Activated CD4-positive, alpha-beta T cell treated with anti-CD3 and anti-CD28 coated beads, Interleukin-2, amount 10 ng/mL, durations not matched to agents 24 days and 14 days (primary cell): ENCODE measurements around the gene FKBP1A. TPM values are rescaled to one million over a fixed set of nuclear protein-coding genes. Genes with fewer than 3 reads are reported as not detected.
A peak's percentile ranks its signal among the peaks of the same experiment; 100 is the strongest.
"Not testable (repeated sequence)": the region's sequence is repeated elsewhere in the genome, so short reads cannot be mapped to it uniquely, and the experiment has no call there.

Source experiments
- DNase-seq: peaks from one replicate; pipeline ENCODE4 v3.0.0; 2022
- H3K27ac Mint-ChIP-seq: one replicate; pipeline ENCODE4 v1.8.0; 2022; ENCODE audit warnings: mild to moderate bottlenecking, mixed read lengths
- H3K27me3 Mint-ChIP-seq: one replicate; pipeline ENCODE4 v1.8.0; 2022; ENCODE audit warnings: mixed read lengths
- H3K36me3 Mint-ChIP-seq: one replicate; pipeline ENCODE4 v1.8.0; 2022; ENCODE audit warnings: low read depth, mild to moderate bottlenecking, mixed read lengths
- H3K4me1 Mint-ChIP-seq: one replicate; pipeline ENCODE4 v1.8.0; 2021; ENCODE audit warnings: mixed read lengths
- H3K4me3 Mint-ChIP-seq: one replicate; pipeline ENCODE4 v1.8.0; 2022; ENCODE audit warnings: mild to moderate bottlenecking, moderate library complexity, mixed read lengths
- H3K9me3 Mint-ChIP-seq: one replicate; pipeline ENCODE4 v1.8.0; 2021; ENCODE audit warnings: mixed read lengths
- intact Hi-C: fragments of 100-400 bp; cut with micrococcal nuclease; formaldehyde crosslinking; loops from one replicate; pipeline ENCODE4 v1.15.1; 2023
- total RNA-seq: library from RNA; stranded (reverse); gene quantifications from 2 replicates; pipeline ENCODE4 v1.2.3, GENCODE V29; 2022

The FKBP1A gene
- total RNA-seq, 1 donor from 2014 or later = 292 TPM

DNA sequence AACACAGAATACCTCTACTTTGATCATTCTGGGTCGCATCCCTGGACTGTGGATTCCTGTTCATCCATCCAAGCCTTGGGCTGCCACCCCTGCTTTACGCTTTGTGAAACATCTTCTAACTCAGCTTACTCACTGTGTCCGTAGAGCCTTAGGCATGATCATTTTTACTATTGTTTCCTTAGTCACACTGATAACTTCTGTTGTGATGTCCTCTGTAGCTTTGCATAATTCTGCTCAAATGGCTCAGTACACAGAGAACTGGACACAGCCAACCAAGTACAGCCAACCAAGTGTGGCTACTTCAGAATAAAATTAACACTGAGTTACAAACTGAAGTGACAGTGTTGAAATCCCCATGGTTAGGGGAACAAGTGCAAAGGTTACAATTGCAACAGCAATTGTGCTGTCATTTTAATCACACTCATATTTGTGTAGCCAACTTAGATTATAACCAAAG, 8.6 kb upstream of the FKBP1A start:
- H3K4me3 Mint-ChIP-seq = no peak overlapping the region
- no peak overlapping the region for H3K27ac Mint-ChIP-seq
- peaks cover 10% of the 10 kb centered on the region for H3K4me1 Mint-ChIP-seq
- DNase-seq = no peak
- intact Hi-C loops = no loop called here
- peaks cover 22% of the 10 kb centered on the region for H3K9me3 Mint-ChIP-seq
- no peaks in the 10 kb centered on the region for H3K36me3 Mint-ChIP-seq
- H3K27me3 Mint-ChIP-seq = peaks cover 6% of the 10 kb centered on the region

DNA sequence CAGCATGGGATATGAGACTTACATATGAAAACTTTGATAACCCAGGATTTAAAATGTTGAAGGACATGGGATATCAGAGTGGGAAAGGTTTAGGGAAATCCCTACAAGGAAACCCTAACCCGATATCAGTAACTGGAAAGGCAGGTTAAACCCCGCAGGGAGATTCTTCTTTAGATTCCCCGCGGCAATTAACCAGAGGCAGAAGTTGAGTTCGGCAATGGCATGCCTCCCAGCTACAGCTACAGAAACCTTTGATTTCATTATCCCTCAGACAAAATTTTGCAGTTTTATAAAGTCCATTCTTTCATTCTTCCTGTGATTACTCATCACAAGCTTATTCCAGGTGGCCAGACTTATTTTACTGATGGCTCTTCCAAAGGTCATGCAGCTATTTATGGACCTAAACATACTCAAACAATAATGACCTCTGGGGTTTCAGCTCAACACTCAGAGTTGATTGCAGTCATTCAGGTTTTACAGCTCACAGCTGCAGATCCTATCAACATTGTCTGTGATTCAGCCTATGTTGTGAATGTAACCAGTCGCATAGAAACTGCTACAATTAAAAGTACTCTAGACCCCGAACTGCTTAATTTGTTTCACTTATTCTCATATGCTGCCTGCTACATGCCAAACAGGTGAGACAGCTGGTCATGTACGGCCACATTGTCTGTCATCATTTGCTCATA, 7.0 kb upstream of the FKBP1A start:
- H3K36me3 Mint-ChIP-seq, H3K4me3 Mint-ChIP-seq, H3K27me3 Mint-ChIP-seq, intact Hi-C loops, H3K27ac Mint-ChIP-seq, DNase-seq: not testable (repeated sequence)
- peaks cover 22% of the 10 kb centered on the region for H3K9me3 Mint-ChIP-seq
- peaks cover 12% of the 10 kb centered on the region for H3K4me1 Mint-ChIP-seq

DNA sequence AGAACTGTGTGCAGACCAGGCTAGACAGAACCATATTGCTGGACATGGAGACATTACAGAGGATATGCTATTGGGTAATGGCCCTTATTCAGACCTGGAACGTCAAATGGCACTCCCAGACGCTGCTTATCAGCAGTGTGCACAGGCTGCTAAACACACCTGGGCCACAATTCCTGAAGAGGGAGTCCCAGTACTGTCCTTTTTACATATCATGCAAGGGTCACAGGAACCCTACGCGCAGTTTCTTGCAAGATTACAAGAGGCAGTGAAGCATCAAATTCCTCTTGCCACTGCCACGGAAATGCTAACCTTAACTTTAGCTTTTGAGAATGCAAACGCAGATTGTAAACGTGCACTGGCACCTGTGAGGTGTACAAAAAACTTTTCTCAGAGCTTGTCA, 5.3 kb upstream of the FKBP1A start:
- H3K27me3 Mint-ChIP-seq, H3K4me3 Mint-ChIP-seq, intact Hi-C loops, DNase-seq, H3K36me3 Mint-ChIP-seq, H3K27ac Mint-ChIP-seq: not testable (repeated sequence)
- Mint-ChIP-seq H3K4me1 (peaks cover 20% of the 10 kb centered on the region), H3K9me3 (peaks cover 17% of the 10 kb centered on the region)

DNA sequence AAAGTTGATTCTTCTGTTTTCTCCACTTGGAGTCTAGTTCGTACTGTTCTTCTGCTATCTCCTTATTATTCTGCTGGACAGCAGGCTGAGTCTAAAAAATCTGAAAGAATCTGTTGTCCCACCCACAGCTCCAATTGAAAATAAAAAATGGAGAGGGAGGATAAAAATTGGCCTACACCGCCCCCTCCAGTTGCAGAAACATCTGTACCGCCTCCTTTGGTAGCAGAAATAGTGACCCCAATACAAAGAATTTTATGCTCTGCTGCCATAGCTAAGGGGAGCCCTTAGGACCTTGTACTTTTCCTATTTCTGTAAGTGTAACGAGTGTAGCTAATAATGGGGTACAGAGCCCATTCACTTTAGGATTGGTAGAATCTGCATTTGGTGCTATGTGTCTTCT, 4.9 kb upstream of the FKBP1A start:
- no peak overlapping the region for H3K27ac Mint-ChIP-seq
- peaks cover 15% of the 10 kb centered on the region for H3K9me3 Mint-ChIP-seq
- no peaks in the 10 kb centered on the region for H3K36me3 Mint-ChIP-seq
- peaks cover 3% of the 10 kb centered on the region for H3K27me3 Mint-ChIP-seq
- peaks cover 21% of the 10 kb centered on the region for H3K4me1 Mint-ChIP-seq
- no peak overlapping the region for H3K4me3 Mint-ChIP-seq
- DNase-seq = no peak
- intact Hi-C loops = no loop called here

DNA sequence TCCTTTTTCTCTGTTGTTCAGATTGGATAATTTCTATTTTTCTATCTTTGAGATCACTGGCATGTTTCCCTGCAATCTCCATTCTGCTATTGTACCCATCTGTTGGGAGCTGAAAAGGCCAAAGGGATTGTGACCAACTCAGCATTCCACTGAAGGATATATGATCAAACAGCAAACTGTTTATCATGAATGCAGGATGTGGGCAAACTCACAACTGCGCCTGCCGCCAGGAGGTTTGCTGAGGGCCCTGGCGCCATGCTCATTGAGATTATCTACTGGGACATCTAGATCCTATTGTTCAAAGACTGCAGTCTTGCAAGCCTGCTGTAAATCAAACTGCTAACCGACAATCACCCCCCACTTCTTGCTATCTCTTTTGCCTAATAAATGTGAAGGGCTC, 3.8 kb upstream of the FKBP1A start:
- peaks cover 9% of the 10 kb centered on the region for H3K9me3 Mint-ChIP-seq
- intact Hi-C loops = no loop called here

DNA sequence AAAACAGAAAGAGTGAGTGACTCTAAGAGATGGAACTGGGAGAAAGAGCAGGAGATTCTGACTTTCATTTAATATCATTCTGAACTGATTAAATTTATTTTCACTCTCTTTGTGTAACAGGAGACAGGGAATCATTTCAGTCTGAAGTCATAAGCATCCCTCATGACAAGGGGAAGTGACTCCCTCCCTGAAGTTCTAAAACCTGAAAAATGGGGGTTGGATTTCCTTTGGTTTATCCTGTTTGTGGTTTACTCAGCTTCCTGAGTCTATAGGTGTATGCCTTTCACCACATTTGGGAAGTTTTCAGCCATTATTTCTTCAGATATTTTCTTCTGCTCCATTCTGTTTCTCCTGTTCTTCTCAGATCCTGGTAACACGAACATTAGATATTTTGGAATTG, 3.4 kb upstream of the FKBP1A start:
- intact Hi-C loops = no loop called here
- Mint-ChIP-seq H3K4me3 (no peak overlapping the region), H3K9me3 (peaks cover 9% of the 10 kb centered on the region), H3K36me3 (peaks cover 6% of the 10 kb centered on the region), H3K4me1 (peaks cover 22% of the 10 kb centered on the region), H3K27me3 (peaks cover 3% of the 10 kb centered on the region), H3K27ac (no peak overlapping the region)
- no peak for DNase-seq

More for the DNA sequence above, 3.8 kb upstream of the FKBP1A start:
- peaks cover 19% of the 10 kb centered on the region for H3K4me1 Mint-ChIP-seq
- DNase-seq = no peak
- peaks cover 3% of the 10 kb centered on the region for H3K36me3 Mint-ChIP-seq
- H3K4me3 Mint-ChIP-seq = no peak overlapping the region
- H3K27ac Mint-ChIP-seq = no peak overlapping the region
- peaks cover 3% of the 10 kb centered on the region for H3K27me3 Mint-ChIP-seq

DNA sequence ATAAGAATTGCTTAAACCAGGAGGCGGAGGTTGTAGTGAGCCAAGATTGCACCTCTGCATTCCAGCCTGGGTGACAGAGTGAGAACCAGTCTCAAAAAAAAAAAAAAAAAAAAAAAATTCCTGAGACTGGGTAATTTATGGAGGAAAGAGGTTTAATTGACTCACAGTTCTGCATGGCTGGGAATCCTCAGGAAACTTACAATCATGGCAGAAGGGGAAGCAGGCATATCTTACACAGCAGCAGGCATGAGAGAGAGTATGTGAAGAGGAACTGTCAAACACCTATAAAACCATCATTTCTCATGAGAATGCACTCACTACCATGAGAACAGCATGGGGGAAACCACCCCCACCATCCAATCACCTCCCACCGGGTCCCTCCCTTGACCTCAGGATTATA, 1.8 kb upstream of the FKBP1A start:
- no peak for DNase-seq
- intact Hi-C loops = loop anchor here (5.0 kb wide), 1 partner anchor 167 kb away; the partner anchor contains the start of gene RAD21L1
- peaks cover 9% of the 10 kb centered on the region for H3K9me3 Mint-ChIP-seq

DNA sequence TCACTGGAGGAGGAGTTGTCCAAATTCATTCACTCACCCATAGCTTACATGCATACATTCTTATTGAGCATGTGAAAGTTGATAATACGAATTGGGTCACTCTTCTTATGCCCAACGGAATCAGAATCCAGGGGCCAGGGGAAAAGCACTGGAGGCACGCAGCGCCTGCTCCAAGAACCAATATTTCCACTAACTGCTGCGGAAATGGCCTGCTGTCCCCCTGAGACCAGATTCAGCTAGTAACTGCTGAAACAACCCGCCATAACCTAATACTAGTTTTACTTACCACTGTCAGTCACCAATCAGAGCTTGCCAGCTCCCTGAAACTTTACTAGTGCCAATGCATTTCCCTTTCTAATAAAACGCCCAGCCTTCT, 641 bp upstream of the FKBP1A start:
- peaks cover 46% of the 10 kb centered on the region for H3K4me1 Mint-ChIP-seq
- H3K27me3 Mint-ChIP-seq = peaks cover 3% of the 10 kb centered on the region
- peaks cover 22% of the 10 kb centered on the region for H3K36me3 Mint-ChIP-seq
- intact Hi-C loops = loop anchor here (1.0 to 5.0 kb wide), 6 partner anchors 36 to 275 kb away; partner anchors contain the start of genes NSFL1C, PSMF1 and RAD21L1
- H3K9me3 Mint-ChIP-seq = peaks cover 9% of the 10 kb centered on the region
- no peak for DNase-seq
- H3K4me3 Mint-ChIP-seq = peak overlapping the region; percentile 79
- peak overlapping the region; percentile 90 for H3K27ac Mint-ChIP-seq

More for the DNA sequence above, 1.8 kb upstream of the FKBP1A start:
- Mint-ChIP-seq H3K4me1 (peaks cover 36% of the 10 kb centered on the region), H3K4me3 (no peak overlapping the region), H3K36me3 (peaks cover 15% of the 10 kb centered on the region), H3K27ac (no peak overlapping the region), H3K27me3 (peaks cover 3% of the 10 kb centered on the region)

DNA sequence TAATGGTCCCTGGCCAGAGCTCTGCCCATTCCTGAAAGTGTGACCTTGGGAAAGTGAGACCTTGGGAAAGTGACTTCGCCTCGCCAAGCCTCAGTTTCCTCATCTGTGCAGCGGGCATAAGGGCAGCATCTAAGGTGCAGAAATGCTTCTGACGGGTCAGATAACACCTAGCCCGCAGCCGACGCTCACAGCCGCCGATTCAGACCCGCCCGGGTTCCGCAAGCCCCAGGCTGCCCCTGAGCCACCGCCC, 486 bp downstream of the FKBP1A start:
- Mint-ChIP-seq H3K9me3 (peaks cover 9% of the 10 kb centered on the region), H3K36me3 (peaks cover 27% of the 10 kb centered on the region), H3K27ac (peak overlapping the region; percentile 84), H3K27me3 (peaks cover 3% of the 10 kb centered on the region), H3K4me3 (peak overlapping the region; percentile 79), H3K4me1 (peaks cover 55% of the 10 kb centered on the region)
- intact Hi-C loops = loop anchor here (5.0 kb wide), 1 partner anchor 165 kb away; the partner anchor contains the start of gene RAD21L1
- no peak for DNase-seq

DNA sequence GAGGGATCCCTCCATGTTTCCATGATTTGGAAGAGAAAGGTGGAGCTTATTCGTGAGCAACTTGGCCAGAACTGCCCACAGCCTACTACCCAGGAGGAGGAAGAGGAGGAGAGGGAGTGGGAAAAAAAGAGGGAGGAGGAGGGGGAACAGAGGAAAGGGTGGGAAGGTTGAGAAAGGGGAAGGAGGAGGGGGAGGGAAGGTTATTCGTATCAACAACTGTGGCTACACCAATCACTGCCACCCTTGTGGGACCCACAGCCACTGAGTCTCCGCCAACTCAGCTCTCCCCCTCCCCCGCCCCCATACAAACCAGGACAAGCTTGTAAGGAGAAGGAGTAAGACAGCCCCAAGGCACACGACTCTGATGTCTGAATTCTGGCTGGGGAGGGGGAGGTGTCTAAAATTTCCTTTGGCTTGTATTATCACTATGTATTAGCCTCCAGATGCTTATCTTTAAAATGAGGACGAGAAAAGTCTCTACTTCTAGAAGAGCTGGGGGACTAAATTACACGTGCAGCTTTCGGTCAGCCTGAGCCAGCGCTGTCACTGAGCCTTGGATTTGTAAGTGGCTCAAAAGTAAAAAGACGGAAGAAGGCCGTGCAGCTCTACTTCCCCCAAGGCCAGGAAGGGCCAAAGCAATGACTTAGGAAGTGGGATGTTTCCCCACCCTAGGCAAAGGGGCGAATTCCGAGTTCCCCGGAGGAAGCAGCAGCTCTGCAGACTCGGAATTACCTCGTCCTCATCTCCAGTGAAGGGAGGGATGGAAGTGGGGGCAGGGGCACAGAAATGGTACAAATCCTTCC, 1.0 kb downstream of the FKBP1A start:
- intact Hi-C loops = loop anchor here (5.0 kb wide), 1 partner anchor 165 kb away; the partner anchor contains the start of gene RAD21L1
- peak overlapping the region; percentile 79 for H3K4me3 Mint-ChIP-seq
- peaks cover 4% of the 10 kb centered on the region for H3K9me3 Mint-ChIP-seq
- H3K27ac Mint-ChIP-seq = peak overlapping the region; percentile 84
- peak; percentile 67 for DNase-seq
- H3K4me1 Mint-ChIP-seq = peaks cover 58% of the 10 kb centered on the region
- peaks cover 3% of the 10 kb centered on the region for H3K27me3 Mint-ChIP-seq
- peaks cover 31% of the 10 kb centered on the region for H3K36me3 Mint-ChIP-seq

DNA sequence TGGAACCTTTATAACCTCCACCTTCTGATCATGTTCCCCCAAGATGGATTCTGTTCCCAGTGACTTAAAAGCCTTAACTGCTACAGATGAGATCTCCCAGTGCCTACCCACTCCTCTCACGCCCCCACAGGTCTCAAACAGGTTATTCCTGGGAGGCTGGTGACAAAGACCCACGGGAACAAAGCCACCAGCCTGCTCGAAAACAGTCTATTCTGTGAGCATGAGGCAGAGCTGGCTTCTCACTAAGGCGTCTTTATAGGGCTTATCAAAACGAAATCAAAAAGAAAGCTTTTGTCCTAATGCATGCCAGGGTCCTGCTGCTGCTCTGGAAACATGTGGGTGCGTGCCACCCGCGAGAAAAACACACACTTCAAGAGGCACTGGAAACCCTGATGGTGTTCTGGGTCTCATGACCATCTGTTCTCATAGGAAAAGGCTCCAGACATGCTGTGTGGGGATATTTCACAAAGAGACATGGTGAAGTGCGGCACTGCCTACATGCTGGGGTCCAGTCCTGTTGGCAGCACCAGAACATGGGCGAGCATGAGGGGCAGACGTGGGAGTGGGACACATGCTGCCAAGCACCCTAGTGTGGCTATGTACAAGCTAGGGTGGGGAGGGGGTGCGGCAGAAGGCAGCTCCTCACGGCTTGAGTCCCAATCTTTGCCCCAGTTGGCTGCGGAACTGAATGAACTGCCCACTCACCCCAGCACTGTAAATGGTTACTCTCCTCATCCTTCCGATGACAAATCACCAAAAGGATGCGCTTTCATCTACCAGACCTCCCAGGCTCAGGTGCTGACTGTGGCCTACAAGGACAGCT, 2.1 kb downstream of the FKBP1A start:
- H3K4me1 Mint-ChIP-seq = peaks cover 64% of the 10 kb centered on the region
- intact Hi-C loops = loop anchor here (5.0 kb wide), 1 partner anchor 163 kb away; the partner anchor contains the start of gene RAD21L1
- H3K9me3 Mint-ChIP-seq = no peaks in the 10 kb centered on the region
- H3K4me3 Mint-ChIP-seq = peak overlapping the region; percentile 79
- DNase-seq = peak; percentile 66
- H3K27ac Mint-ChIP-seq = peak overlapping the region; percentile 83
- H3K27me3 Mint-ChIP-seq = peaks cover 3% of the 10 kb centered on the region
- H3K36me3 Mint-ChIP-seq = peaks cover 39% of the 10 kb centered on the region

DNA sequence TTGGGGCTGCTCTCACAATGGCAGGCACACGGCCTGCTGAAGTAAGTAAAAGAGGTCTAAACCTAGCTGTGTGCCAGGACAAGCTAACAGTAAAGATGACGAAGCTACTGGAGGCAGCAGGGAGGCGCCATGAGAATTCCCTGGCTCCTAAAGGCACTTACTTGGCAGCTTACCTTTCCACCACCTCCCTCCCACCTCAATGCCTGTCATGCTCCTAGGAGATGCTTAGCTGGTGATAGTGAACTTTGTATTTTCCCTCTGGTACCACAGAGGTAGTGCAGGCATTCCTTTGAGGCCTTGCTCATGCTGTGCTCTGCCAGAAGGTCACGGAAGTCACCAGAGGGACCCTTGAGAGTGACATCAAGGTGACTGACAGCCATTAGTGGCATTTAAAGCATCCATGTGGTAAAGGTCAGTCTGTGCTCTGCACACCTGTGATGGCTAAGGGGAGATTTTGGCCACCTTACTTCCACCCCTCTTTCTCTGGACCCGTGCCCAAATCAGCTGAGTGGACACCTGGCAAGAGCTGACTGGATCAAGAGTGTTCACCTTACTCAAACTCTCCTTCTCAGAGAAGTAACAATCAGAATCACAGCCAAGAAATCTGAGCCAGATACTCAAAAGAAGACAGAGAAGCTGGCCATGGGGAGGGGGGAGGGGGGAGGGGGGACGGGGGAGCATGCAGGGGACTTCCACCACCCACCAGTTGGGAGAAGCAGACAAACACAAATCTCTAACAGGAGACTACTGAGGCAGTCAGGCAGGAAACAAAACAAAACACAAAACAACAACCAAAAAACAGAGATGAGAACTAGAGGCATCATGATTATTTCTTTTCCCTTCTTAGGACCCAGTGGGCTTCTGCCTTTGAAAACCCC, 2.9 kb downstream of the FKBP1A start:
- H3K9me3 Mint-ChIP-seq = no peaks in the 10 kb centered on the region
- DNase-seq = no peak
- peak overlapping the region; percentile 83 for H3K27ac Mint-ChIP-seq
- H3K4me1 Mint-ChIP-seq = peaks cover 69% of the 10 kb centered on the region
- H3K27me3 Mint-ChIP-seq = no peaks in the 10 kb centered on the region
- intact Hi-C loops = loop anchor here (5.0 kb wide), 1 partner anchor 163 kb away; the partner anchor contains the start of gene RAD21L1
- H3K36me3 Mint-ChIP-seq = peaks cover 44% of the 10 kb centered on the region
- peak overlapping the region; percentile 79 for H3K4me3 Mint-ChIP-seq
